ENCODE data around the gene UFSP1. TPM values are rescaled to one million over a fixed set of nuclear protein-coding genes. Genes with fewer than 3 reads are reported as not detected.

The UFSP1 gene
- total and polyA plus RNA-seq, 4 donors = 2.3 to 4.9 (median 3.2) TPM

DNA sequence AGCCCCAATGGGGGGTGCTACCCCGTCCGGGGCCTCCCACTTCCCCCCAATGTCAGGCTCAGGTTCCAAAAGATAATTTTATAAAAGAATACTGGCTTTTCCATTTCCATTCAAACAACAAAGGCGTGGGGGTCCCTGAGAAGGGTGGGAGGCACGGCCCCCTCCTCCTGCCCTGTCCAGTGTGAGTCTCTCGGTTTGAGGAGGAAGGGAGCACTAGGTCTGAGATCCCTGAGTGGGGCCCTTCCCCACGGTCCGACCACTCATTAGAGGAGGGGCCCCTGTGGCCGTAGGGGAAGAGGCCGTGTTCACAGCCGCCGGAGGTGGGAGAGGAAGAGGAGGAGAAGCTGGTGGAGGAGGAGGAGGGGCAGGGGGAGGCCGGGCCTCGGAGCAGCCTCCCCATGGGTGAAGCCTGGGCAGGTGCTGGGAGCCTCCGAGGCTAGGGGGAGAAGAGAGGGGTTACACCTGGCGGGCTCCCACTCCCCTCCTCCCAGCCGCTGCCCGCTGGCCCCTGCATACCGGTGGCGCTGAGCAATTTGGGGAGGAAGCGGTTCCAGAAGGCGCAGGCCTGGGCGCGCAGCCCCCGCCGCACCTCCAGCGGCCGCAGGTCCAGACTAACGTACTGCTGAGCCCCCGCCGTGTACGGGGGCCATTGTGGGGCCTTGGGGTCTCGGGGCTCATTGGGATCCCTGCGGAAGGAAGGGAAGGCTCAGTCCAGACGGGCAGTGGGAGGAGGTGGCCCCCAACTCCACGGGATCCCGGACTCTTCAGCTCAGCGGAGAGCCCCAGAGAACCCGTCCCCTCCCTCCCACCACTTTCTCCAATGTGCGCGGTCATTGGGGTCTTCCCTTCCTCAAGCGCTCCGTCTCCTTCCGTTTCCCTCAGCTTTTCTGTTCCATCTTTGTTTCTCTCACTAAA, 1.4 kb upstream of the UFSP1 start:
- no peak overlapping the region for H3K9ac ChIP-seq (ENCODE audit: low read depth in 1 of 2, low read length in 2 of 2)
- 43% methylated on average over 43 of the region's 43 CpGs for WGBS
- H3K4me3 ChIP-seq (ENCODE audit: low read depth in 1 of 3, low read length in 3 of 3) = peak overlapping the region in 1 of 3 donors; percentile 72

DNA sequence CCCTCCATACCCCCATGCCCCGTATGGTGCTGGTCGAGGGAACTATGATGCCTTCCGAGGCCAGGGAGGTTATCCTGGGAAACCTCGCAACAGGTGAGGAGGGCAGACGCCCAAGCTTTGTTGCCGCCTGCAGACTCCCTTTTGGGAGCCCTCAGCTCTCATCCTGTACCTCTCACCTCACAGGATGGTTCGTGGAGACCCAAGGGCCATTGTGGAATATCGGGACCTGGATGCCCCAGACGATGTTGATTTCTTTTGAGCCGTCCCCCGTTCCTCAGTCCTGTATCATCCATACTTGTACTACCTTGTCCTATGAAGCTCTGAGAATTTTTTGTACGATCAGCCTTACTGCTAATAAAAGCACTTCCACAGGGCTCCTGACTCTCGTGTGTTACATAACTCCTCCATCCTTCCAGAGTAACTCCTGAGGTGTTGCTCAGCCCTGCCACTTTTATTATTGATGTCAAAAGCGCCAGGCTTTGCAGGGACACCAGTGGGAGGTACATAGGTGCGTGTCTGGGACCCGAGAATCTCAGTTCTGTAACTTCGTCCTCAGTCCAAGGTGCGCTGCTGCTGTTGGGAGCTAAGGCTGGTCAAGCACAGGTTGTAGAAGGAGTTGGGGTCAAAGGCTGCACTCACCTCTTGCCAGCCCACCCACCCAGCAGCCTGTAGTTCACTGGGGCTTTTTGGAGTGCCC, 1.1 kb downstream of the UFSP1 start:
- Histone ChIP-seq H3K27ac (ENCODE audit: low read depth in 1 of 2, low read length in 2 of 2) (peak overlapping the region; percentile 69 to 83), H3K36me3 (ENCODE audit: control insufficient read depth in 4 of 4, insufficient read depth in 3 of 4, low read depth in 1 of 4, low read length in 3 of 4) (peaks cover 12 to 45% (median 39%) of the 10 kb centered on the region in 4 donors), H3K4me1 (ENCODE audit: control insufficient read depth in 4 of 4, insufficient read depth in 4 of 4, low read length in 3 of 4) (peaks cover 16 to 35% (median 26%) of the 10 kb centered on the region in 4 donors), H3K4me3 (ENCODE audit: low read depth in 1 of 3, low read length in 3 of 3) (peak overlapping the region; percentile 72 to 89 (median 78)), H3K27me3 (ENCODE audit: control insufficient read depth in 4 of 4, insufficient read depth in 4 of 4, low read length in 3 of 4) (no peaks in the 10 kb centered on the region), H3K9me3 (ENCODE audit: control insufficient read depth in 4 of 4, low read length in 3 of 4) (no peaks in the 10 kb centered on the region), H3K9ac (ENCODE audit: low read depth in 1 of 2, low read length in 2 of 2) (peak overlapping the region in 1 of 2 donors; percentile 43)
- TF ChIP-seq HNF4A (conservative IDR thresholded peaks at IDR 0.05) = peak; percentile 32 to 47
- TF ChIP-seq, protein P1, sequence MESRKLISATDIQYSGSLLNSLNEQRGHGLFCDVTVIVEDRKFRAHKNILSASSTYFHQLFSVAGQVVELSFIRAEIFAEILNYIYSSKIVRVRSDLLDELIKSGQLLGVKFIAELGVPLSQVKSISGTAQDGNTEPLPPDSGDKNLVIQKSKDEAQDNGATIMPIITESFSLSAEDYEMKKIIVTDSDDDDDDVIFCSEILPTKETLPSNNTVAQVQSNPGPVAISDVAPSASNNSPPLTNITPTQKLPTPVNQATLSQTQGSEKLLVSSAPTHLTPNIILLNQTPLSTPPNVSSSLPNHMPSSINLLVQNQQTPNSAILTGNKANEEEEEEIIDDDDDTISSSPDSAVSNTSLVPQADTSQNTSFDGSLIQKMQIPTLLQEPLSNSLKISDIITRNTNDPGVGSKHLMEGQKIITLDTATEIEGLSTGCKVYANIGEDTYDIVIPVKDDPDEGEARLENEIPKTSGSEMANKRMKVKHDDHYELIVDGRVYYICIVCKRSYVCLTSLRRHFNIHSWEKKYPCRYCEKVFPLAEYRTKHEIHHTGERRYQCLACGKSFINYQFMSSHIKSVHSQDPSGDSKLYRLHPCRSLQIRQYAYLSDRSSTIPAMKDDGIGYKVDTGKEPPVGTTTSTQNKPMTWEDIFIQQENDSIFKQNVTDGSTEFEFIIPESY (IDR thresholded peaks at IDR 0.05) = no peak
- no peak for DNase-seq (ENCODE audit: low spot score)
- 72% methylated on average over 18 of the region's 18 CpGs for WGBS

More for the DNA sequence above, 1.4 kb upstream of the UFSP1 start:
- DNase-seq (ENCODE audit: low spot score) = peak; percentile 46
- Histone ChIP-seq H3K27ac (ENCODE audit: low read depth in 1 of 2, low read length in 2 of 2) (peak overlapping the region; percentile 79 to 89), H3K36me3 (ENCODE audit: control insufficient read depth in 4 of 4, insufficient read depth in 3 of 4, low read depth in 1 of 4, low read length in 3 of 4) (peaks cover 6 to 21% (median 18%) of the 10 kb centered on the region in 4 donors), H3K9me3 (ENCODE audit: control insufficient read depth in 4 of 4, low read length in 3 of 4) (no peaks in the 10 kb centered on the region), H3K4me1 (ENCODE audit: control insufficient read depth in 4 of 4, insufficient read depth in 4 of 4, low read length in 3 of 4) (peaks cover 20 to 48% (median 29%) of the 10 kb centered on the region in 4 donors), H3K27me3 (ENCODE audit: control insufficient read depth in 4 of 4, insufficient read depth in 4 of 4, low read length in 3 of 4) (peaks cover 0 to under 1% (median 0%) of the 10 kb centered on the region in 4 donors)
- TF ChIP-seq TAF1 (conservative IDR thresholded peaks at IDR 0.05) = no peak
- TF ChIP-seq SP1 (IDR thresholded peaks at IDR 0.05) = no peak
- TF ChIP-seq, protein P2, sequence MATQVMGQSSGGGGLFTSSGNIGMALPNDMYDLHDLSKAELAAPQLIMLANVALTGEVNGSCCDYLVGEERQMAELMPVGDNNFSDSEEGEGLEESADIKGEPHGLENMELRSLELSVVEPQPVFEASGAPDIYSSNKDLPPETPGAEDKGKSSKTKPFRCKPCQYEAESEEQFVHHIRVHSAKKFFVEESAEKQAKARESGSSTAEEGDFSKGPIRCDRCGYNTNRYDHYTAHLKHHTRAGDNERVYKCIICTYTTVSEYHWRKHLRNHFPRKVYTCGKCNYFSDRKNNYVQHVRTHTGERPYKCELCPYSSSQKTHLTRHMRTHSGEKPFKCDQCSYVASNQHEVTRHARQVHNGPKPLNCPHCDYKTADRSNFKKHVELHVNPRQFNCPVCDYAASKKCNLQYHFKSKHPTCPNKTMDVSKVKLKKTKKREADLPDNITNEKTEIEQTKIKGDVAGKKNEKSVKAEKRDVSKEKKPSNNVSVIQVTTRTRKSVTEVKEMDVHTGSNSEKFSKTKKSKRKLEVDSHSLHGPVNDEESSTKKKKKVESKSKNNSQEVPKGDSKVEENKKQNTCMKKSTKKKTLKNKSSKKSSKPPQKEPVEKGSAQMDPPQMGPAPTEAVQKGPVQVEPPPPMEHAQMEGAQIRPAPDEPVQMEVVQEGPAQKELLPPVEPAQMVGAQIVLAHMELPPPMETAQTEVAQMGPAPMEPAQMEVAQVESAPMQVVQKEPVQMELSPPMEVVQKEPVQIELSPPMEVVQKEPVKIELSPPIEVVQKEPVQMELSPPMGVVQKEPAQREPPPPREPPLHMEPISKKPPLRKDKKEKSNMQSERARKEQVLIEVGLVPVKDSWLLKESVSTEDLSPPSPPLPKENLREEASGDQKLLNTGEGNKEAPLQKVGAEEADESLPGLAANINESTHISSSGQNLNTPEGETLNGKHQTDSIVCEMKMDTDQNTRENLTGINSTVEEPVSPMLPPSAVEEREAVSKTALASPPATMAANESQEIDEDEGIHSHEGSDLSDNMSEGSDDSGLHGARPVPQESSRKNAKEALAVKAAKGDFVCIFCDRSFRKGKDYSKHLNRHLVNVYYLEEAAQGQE (IDR thresholded peaks at IDR 0.05) = no peak
- TF ChIP-seq HNF4G (IDR thresholded peaks at IDR 0.05) = no peak
- TF ChIP-seq, protein P3, sequence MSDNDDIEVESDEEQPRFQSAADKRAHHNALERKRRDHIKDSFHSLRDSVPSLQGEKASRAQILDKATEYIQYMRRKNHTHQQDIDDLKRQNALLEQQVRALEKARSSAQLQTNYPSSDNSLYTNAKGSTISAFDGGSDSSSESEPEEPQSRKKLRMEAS (IDR thresholded peaks at IDR 0.05) = no peak
- TF ChIP-seq GABPA (IDR thresholded peaks at IDR 0.05 in 1 of 2, conservative IDR thresholded peaks at IDR 0.05 in 1 of 2) = no peak
- TF ChIP-seq, protein P1 (IDR thresholded peaks at IDR 0.05) = no peak
- TF ChIP-seq RAD21 (IDR thresholded peaks at IDR 0.05) = no peak
- TF ChIP-seq, protein P4, sequence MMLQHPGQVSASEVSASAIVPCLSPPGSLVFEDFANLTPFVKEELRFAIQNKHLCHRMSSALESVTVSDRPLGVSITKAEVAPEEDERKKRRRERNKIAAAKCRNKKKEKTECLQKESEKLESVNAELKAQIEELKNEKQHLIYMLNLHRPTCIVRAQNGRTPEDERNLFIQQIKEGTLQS (IDR thresholded peaks at IDR 0.05) = no peak
- no peak for TF ChIP-seq EGR1 (IDR thresholded peaks at IDR 0.05; ENCODE audit: low read depth in 2 of 2)
- no peak for TF ChIP-seq RXRA (IDR thresholded peaks at IDR 0.05)
- no peak for TF ChIP-seq NR2F2 (IDR thresholded peaks at IDR 0.05)
- no peak for TF ChIP-seq YY1 (IDR thresholded peaks at IDR 0.05)
